ENCODE measurements around the gene DIPK1B. TPM values are rescaled to one million over a fixed set of nuclear protein-coding genes. Genes with fewer than 3 reads are reported as not detected.

DIPK1B gene
- polyA plus RNA-seq, 1 donor from 2014 or later, result 65.1 TPM

- Histone ChIP-seq H3K79me2 (replicated peaks; ENCODE audit: insufficient read depth, low read length) (peaks cover 21% of the 10 kb centered on the region), H3K4me2 (ENCODE audit: low read length) (no peak overlapping the region), H4K20me1 (ENCODE audit: insufficient read depth) (peaks cover 10% of the 10 kb centered on the region), H3K4me3 (ENCODE audit: low read length) (no peak overlapping the region), H3F3A (ENCODE audit: insufficient read depth, low read length, poor library complexity, severe bottlenecking) (no peaks in the 10 kb centered on the region), H3K27me3 (ENCODE audit: insufficient read depth, low read depth, low read length) (no peaks in the 10 kb centered on the region), H3K9me2 (ENCODE audit: insufficient read depth, low read length) (no peaks in the 10 kb centered on the region), H2AFZ (ENCODE audit: low read depth, low read length) (no peak overlapping the region), H3K36me3 (ENCODE audit: insufficient read depth, low read length) (no peaks in the 10 kb centered on the region), H3K9ac (ENCODE audit: low read length) (no peak overlapping the region), H3K9me3 (ENCODE audit: low read length) (no peaks in the 10 kb centered on the region), H3K27ac (ENCODE audit: low read length) (no peak overlapping the region)
- TF ChIP-seq CTCF (IDR thresholded peaks at IDR 0.05; ENCODE audit: poor library complexity, severe bottlenecking), result no peak
- TF ChIP-seq POLR2AphosphoS5 (IDR thresholded peaks at IDR 0.05), result no peak
- no peak for TF ChIP-seq REST (IDR thresholded peaks at IDR 0.05; ENCODE audit: borderline replicate concordance)
- TF ChIP-seq EZH2 (IDR thresholded peaks at IDR 0.05; ENCODE audit: borderline replicate concordance, insufficient read depth, low read length, poor library complexity, severe bottlenecking), result no peak
- TF ChIP-seq SMC3 (conservative IDR thresholded peaks at IDR 0.05; ENCODE audit: poor library complexity), result no peak
- no peak for TF ChIP-seq RAD21 (conservative IDR thresholded peaks at IDR 0.05)
- no peak for TF ChIP-seq MXI1 (conservative IDR thresholded peaks at IDR 0.05; ENCODE audit: poor library complexity, severe bottlenecking)
- no peak for TF ChIP-seq TAF1 (IDR thresholded peaks at IDR 0.05; ENCODE audit: low read depth)
- TF ChIP-seq EP300 (conservative IDR thresholded peaks at IDR 0.05; ENCODE audit: poor library complexity, severe bottlenecking), result no peak
These were observed 10.6 kb downstream of the DIPK1B start for GRCh38 chr9:136722969-136723356.

- no peak overlapping the region for H3K4me2 ChIP-seq (ENCODE audit: low read length)
- H3F3A ChIP-seq (ENCODE audit: insufficient read depth, low read length, poor library complexity, severe bottlenecking), result no peaks in the 10 kb centered on the region
- H4K20me1 ChIP-seq (ENCODE audit: insufficient read depth), result peaks cover 10% of the 10 kb centered on the region
- no peaks in the 10 kb centered on the region for H3K36me3 ChIP-seq (ENCODE audit: insufficient read depth, low read length)
- TF ChIP-seq TAF1 (IDR thresholded peaks at IDR 0.05; ENCODE audit: low read depth) (no peak), REST (IDR thresholded peaks at IDR 0.05; ENCODE audit: borderline replicate concordance) (no peak), POLR2AphosphoS5 (IDR thresholded peaks at IDR 0.05) (no peak), MXI1 (conservative IDR thresholded peaks at IDR 0.05; ENCODE audit: poor library complexity, severe bottlenecking) (no peak), EP300 (conservative IDR thresholded peaks at IDR 0.05; ENCODE audit: poor library complexity, severe bottlenecking) (no peak)
- H3K27me3 ChIP-seq (ENCODE audit: insufficient read depth, low read depth, low read length), result peaks cover 2% of the 10 kb centered on the region
- no peak overlapping the region for H3K4me3 ChIP-seq (ENCODE audit: low read length)
- H3K9ac ChIP-seq (ENCODE audit: low read length), result no peak overlapping the region
- no peaks in the 10 kb centered on the region for H3K9me2 ChIP-seq (ENCODE audit: insufficient read depth, low read length)
- H2AFZ ChIP-seq (ENCODE audit: low read depth, low read length), result no peak overlapping the region
- peaks cover 21% of the 10 kb centered on the region for H3K79me2 ChIP-seq (replicated peaks; ENCODE audit: insufficient read depth, low read length)
- no peaks in the 10 kb centered on the region for H3K9me3 ChIP-seq (ENCODE audit: low read length)
- no peak overlapping the region for H3K27ac ChIP-seq (ENCODE audit: low read length)
These were observed 11.1 kb downstream of the DIPK1B start for GRCh38 chr9:136723362-136723976.

Measured in neural cell (in vitro differentiated cells).